ENCODE measurements around the gene DCLK1.

DCLK1 gene

DNA sequence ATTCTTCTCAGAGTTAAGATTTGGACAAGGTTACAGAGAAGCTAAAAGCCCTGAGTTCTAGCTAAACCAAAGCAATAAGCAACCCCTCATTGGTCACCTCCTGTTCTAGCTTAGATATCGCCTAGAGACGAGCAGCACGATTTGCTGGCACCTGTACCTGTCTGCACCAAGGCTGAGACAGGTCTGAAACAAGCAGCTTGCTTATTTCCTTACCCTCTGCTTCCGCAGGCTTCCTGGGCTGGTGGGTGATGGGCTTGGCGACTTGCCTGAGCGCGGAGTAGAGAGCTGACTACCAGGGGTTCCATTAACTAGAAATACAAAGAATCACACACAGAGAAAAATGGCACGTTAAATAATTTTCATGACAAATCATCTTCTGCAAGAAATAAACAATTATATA is 276.9 kb downstream of the DCLK1 start:
- no peak for DNase-seq

DNA sequence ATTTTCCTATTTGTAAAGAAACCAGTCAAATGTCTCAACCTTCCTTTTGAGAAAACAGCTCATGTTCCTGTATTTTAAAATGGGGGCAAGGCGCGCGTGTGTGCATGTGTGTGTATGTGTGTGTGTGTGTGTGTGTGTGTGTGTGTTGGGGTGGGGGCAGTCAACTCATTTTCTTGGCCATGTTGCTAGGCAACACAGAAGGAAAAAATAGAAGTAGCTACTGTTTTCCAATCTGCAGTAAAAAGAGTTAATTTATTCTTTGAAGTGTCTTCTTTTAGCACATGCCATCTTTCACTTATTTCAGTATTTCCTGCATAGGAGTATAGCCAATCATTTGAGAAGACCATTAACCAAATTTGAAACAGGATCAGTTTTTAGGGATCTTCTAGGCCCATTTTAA is 279.3 kb downstream of the DCLK1 start:
- no peak for DNase-seq

DNA sequence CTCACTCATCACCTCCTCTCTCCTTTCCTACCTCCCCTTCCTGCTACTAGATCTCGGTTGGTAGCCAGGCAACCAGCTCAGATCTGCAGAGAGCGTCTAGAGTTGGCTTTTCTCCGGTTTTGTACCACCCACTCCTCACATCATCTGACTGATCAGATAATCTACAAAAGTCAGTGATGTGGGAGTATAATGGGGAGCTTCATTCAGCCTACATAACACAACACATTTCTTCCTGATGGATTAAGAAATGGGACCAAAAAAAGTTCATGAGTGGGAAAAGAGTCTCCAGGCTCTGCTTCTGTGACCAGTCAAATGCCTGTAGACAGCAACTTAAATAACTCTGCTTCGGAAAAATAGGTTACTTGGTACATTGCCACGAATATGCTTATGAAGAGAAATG is 279.8 kb downstream of the DCLK1 start:
- no peak for DNase-seq

DNA sequence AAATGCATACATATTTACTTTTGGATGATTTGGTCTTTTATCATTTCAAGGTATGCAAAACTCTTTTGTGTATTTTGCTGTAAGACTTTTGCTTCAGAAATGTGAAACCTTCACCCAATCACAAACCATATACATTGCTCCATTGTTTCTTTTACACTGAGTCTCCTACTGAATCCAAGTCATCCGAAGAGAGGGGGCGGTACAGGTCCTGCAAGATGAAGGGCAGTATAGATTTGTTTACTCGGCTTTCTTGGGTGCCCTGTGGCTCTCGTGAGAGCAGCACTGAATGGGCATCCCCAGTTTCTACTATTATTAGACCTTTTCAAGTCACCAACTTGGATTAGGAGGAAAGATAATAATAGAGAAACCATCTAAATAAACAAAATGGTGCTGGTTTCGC is 280.6 kb downstream of the DCLK1 start:
- DNase-seq, result no peak

DNA sequence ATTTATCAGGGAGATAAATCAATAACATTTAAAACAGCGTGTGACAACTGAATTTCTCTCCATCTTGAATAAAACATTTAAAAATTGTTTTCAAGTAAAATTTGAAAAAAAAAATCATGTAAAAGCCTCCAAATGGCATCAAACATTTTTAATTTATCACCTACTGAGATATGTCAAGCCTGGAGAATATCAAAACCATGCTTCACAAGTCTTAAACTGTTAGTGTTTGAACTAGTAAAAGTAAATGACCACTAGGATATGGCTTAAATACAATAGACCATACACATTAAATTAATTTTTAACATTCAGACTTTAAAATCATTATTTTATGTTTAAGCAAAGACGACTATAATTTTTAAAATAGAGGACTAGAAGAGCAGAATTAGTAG is 281.9 kb downstream of the DCLK1 start:
- no peak for DNase-seq

DNA sequence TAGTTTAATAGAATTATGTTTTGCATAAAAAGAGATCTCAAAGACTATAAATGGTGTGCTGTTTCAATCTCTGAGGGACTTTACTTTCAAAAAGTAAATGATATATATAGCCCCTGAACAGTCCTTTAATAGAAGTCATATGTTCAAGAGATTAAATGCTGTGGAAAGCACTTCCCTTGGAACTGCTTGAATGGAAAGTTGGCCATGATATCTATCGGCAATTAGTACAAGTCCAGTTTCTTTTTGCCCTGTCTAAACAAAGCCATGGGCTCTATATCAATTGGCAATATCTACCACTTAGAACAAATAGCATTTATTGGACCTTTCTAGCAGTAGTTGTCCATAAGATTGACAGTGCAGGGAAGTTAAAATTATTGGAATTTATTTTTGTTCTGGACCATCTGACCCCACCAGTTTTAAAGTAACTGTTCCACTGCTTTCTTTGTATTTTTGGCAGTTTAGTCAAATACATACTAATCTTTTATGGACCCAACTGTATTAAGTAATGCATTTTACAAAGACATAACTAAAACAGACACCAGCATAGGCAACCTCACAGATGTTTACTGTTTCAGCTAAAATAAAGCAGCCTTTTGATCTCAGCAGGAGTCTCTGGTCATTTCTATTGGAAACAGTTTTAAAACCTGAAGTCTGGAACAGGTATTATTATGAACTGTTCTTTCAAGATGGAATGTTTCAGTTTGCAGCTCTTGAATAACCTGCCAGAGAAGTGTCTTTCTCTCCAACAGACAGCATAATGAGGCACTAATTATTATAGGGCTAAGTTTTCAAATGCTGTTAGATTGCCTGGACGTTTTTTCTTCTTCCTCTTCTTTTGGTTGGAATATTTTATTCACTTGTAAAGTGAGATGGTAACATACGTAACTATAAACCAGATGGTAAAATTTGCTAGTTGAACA is 282.6 kb downstream of the DCLK1 start:
- no peak for DNase-seq

DNA sequence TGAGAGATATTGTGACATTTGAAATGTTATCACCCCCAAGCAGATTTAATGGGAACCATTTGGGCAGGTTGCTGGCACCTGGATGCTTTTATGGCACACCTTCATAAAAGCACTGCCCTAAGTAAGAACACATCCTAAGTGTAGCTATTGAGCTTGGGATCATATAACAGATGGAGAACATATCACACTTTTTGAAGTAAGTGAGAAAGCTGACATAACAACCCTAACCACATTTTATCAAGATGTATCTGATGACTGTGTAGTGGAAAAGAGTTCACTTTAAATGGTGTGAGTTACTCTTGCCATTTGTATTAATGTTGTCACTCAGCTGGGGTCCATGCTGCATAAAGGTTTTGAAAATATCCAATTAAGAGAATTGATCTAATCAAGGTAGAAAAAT is 287.9 kb downstream of the DCLK1 start:
- no peak for DNase-seq

DNA sequence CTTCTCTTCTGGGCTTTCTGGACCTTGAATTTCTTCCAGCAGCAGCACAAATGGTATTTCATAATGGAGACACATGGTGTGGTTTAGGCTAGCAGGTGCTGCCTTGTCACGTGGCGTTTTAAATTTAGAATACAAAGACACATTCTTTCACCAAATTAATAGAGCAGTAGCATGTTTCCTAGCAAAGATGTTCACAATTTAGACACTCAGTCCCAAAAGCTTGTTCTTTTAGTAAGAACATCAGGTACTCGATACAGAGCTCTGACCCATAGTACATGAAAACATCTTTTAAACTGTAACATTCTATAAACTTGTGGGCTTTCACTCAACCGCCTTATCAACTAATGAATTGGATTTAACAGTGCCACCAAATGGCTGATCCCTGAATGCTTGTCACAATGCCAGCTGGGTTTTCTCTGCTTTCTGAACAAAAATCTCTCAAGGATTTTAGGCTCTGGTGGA is 290.1 kb downstream of the DCLK1 start:
- DNase-seq, result no peak

DNA sequence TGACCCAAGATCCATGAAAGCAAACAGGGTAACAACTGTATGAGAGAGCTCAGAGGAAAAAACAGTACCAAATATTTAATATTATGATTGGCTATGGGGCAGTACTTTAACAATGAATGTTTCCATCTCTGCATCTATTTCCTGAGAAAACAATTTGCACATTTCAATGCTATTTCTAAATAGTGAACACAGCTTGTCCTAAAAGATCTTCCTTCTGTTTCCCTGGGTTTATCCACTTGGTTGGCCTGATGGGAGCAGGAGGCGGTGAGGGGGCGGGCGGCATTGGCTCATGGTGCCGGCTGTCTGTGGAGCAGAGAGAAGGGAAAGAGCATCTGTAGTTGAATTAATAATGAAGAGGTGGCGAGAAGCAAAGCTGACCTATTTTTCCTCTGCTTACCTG is 291.4 kb downstream of the DCLK1 start:
- no peak for DNase-seq

DNA sequence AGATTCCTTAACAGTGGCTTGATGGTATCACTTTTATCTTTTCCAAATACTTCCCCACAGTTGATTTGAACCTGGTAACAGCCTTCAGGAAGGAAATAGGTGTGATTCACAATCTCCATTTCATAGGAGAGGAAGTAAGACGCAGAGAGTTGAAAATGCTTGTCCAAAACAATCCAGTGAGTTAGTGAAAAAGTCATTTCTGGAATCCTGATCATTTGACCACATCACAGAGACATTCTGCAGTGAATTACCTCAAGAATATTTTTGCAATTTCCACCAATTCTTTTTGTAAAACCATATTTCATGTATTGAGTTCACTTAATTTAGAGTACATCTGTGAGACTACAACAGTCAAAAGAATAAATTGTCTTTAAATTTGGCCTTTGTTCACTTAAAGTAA is 292.8 kb downstream of the DCLK1 start:
- no peak for DNase-seq

DNA sequence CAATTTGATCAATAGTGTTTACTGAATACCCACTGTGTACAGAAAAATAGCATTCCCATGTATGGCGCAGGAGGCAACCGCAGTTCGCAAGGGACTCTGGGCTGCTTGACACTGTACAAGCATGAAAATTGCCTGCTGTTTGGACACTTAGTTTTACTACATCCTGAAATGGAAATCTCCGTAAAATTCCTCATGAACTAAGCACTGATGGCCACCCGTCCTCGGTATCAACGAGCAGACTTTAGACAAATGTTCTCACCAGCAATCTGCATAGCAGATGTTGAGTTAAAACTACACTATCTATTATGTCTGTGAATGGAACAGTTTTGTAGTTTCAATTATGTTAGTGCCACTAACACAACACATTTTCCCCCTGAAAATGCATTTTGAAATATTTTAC is 294.7 kb downstream of the DCLK1 start:
- DNase-seq, result no peak

DNA sequence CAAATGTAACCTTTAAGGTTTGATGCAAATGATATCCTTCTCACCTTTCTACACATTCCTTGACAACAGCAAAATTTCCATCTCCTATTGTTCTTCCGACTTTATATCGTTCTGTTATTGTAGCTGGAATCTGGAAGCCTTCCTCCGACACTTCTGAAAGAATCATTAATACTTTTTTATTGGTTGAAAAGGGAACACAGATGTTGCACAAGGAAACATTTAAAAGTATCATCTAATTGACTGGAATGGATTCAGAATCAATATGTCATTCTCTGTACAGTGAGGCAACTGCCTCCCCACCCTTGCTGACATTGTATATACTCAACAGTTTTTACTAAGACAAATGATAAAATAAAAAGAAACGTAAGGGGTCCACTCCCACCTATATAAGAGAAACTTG is 295.2 kb downstream of the DCLK1 start:
- no peak for DNase-seq

DNA sequence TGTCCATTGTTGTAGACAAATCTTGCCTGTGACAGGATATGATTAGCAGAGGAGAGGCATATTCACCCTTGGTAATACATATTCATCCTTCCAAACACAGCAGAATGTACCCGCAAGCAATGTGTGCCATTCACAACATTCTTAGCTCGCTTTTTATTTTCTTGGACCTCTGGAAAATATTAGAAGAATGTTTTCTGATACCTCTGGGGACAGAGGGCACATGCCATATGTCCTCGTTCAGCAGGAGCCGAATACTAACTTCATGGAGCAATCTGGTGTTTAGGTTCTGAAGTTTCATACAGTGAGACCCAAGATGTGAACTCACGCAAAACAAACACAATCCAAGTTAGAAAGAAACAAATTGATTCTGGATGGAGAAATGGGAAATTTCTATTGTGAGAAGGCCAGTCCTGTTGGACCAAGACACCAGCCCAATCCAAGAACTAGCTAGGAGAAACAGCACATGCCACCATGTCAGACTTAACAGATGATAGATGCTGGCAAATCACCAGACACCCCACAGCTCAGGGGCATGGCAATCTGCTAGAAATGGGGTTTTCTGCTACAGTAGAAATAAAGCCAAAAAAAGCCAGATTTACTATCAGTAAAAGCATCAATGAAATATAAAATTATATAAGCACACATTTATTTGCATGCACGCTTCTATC is 297.4 kb downstream of the DCLK1 start:
- no peak for DNase-seq

DNA sequence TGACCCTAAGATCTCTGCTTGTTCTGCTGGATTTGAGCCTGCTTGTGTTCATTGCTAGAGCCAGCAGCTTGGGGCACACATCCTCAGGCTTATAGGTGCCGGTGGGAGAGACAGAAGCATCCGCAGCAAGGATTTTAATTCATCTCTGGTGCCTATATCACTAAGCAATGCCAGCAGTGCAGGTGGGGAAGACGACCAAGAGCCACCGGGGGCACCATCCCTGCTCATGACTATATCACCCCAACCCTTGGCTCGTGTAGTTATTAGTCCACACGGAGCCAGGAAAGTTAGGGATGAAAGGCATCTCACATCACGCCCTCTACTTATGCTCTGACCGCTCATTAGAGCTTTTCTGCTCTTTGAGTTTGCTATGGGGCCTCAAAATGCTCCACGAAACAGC is 298.2 kb downstream of the DCLK1 start:
- no peak for DNase-seq

DNA sequence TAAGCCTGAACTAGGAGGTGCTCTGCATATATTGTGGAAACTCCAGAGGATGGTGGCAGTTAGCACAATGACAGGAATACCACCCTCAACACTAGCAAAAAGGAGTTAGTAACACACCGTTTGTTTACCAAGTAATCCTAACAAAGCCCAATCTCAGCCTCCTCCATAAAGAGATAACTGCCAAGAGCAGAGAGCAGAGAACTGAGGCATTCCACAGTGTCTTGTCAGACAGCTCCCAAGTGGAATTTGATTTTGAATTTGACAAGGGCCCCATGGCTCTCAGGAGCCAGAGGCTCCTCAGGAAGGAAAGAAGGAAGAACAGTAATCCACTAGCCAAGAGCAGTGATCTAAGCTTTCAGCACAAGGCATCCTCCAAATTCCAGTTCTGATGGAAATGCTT is 298.6 kb downstream of the DCLK1 start:
- no peak for DNase-seq

DNA sequence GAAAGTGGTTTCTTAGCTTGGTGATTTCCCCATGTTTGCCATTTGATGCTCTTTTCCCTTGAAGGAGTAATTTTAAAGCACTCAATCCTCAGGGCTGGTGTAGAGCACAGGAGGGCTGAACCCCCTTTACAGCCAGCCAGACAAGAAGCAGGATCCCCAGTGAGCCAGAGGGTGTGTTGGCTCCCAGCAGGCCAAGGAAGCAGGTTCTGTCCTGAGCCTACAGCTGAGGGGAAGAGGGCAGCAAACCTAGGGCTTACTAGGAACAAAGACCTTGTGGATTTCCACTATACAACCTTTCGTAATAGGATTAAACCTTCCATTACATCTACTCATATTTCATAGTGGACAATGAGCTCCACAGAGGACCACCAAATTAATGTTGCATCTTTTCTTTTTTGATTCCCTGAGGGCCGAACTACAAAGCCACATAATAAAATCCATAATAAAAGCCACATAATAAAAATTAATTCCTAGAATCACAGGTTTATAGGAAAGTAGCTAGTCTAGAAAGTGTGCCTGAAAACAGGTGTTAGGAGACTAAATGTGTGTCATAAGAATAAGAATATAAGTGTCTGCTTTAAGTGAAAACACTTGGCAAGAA is 300.2 kb downstream of the DCLK1 start:
- DNase-seq, result no peak

DNA sequence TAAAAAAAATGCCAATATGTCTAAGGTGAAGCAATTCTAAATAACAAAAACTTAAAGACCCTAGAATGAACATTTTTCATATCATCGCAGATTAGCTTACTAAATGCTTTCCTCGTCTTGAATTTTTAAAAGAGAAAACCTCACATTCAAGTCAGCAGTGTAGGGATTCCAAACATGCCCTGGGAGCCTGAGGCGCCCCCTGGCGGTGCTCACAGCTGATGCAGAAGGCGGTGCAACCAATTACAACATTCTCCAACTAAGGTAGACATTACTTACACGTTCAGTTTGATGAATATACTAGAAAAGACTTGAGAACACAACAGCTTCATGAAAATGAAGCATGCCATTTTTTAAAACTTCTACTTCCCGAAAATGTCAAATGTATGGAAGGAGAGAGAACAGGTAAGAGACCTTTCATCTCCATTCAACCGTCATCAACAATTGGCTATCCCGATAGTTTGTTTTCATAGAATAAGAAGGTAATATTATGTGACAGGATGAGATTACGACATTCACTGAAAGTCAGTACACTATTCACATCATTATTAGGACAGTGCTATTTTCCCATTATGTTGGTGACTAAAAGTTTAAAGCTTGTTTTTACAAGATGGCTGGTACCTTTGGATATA is 304.4 kb downstream of the DCLK1 start:
- DNase-seq, result no peak

DNA sequence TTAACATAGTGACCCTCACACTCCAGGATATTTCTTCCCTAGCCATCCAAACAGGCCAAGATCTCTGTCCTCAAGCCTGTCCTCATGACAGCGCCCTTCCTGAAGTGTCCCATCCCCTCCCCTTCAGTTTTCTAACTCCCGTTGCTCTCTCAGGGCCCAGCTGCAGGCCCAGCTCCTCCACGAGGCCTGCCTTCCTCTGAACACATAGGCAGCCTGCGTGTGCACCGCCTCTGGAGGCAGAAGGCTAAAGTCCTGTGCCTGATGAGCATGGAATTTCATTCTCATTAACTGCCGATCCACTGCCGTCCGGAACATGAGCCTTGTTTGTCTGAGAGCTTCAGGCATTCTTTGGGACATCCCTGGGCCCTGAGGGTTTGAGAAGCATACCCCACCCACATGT is 306.4 kb downstream of the DCLK1 start:
- no peak for DNase-seq

DNA sequence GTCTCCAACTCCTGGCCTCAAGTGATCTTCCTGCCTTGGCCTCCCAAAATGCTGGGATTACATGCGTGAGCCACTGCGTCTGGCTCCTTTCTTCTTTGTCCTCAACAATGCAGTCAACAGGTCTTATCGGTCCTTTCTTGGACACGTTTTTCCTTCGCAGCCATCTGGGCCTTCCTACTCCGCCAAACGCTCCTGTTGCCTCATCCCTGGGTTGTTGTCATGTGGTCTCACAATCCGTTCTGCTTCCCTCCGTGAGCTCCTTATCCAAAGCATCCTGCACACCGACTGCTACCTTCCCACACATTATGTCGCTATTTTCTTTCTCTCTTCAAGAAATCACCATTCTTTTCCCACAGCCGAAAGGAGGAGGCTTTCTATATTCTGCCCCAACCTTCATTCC is 306.8 kb downstream of the DCLK1 start:
- no peak for DNase-seq

DNA sequence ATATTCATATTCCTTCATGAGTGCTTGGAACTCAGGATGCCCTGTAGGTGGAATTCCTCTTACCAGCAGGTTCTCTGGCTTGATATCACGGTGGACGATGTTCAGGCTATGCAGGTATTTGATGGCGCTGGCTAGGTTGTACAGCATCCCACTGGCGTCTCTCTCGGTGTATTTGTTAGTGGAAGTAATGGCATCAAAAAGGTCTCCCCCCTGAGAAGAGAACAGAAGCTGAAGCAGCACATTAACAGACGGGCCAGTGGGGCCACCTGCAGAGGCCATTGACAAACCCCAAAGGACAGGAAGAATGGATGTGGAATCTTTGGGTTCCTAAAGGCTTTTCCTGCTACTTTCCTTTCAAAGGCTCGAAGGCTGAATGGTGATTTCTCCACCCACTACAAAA is 308.5 kb downstream of the DCLK1 start:
- no peak for DNase-seq

DNA sequence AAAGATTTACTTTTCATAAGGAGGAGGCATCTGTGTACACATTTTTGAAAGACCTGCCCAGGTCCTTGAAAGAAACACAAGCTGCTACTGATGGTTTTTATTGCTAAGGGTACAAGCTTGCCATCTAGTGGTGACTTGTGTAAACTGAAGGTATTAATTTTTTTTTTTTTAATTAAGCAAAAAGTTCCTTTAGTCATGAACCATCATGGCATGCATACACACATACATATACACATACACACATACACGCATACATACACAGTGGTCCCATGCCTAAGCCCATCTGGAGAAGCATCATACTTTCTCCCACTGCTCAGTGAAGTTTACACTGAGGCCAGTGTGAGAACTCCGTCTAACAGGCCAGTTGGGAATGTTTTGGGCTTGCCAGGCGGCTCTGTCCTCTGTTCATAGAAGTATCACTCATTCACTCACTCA is 312.5 kb downstream of the DCLK1 start:
- DNase-seq, result no peak

DNA sequence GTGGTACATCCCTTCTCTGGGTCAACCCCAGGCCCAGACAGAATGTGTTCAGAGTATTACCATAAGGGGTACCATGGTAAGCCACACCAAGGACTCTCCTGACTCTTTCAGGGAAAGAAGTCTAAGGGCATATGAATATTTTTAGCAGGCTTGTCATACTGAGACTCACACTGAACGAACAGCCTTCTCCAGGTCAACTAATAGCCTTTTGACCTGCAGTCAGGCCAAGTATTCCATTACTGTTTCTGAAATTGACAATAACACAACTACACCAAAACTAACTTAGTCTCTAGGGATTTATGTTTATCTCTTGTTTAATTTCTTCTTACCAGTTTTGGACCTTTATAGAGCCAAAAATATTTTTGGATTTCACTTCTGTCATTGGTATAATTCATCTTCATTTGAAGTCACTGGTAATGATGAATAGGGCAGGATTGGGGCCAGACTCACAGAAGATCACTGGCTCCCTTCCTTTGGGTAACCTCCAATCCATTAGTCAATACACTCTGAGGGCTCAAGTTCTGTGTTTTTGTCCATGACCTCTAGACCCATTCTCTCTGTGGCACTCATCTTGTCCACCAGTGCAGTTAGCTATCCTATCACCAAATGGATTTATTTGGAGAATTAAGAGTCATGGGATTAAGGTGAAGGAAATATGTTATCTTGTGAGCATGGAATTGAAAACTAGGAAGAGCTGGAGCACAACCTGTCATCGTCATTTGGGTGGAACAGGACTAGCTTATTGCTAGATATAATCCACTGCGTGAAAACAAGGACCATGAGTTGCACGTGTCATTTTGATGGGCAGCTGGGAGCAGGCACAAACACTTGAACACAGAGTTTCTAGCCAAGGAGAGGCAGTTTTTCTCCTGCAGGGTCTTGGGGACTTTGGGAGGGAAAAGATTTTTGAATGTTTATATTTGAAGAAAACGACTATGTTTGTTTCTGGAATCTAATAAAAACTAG is 313.3 kb downstream of the DCLK1 start:
- no peak for DNase-seq

All from activated effector memory CD4-positive, alpha-beta T cell treated with anti-CD3 and anti-CD28 coated beads, Interleukin-2, amount 50 U/mL, for 16 hours (primary cell).